IPS-NIHi11 (cell line): ENCODE measurements around the gene KRTAP10-1.
A peak's percentile ranks its signal among the peaks of the same experiment; 100 is the strongest.
"Not testable (repeated sequence)": the region's sequence is repeated elsewhere in the genome, so short reads cannot be mapped to it uniquely, and the experiment has no call there.

Experiments
- DNase-seq: peaks from one replicate; pipeline ENCODE4 v3.0.0; 2012; ENCODE audit warnings: mixed read lengths, low spot score

Gene KRTAP10-1

GRCh38 chr21:44539991-44540666, at the start of gene KRTAP10-1:
Gene KRTAP10-1 (minus strand): TSS chr21:44540195. CDS start chr21:44540150, 45 bp downstream.
- no peak for DNase-seq

GRCh38 chr21:44589094-44589493, 49.1 kb upstream of the KRTAP10-1 start:
- DNase-seq = no peak

GRCh38 chr21:44585892-44586291, 45.9 kb upstream of the KRTAP10-1 start:
- DNase-seq = no peak

GRCh38 chr21:44583800-44584147, 43.8 kb upstream of the KRTAP10-1 start:
- no peak for DNase-seq

- DNase-seq = no peak
Measured at GRCh38 chr21:44583089-44583799, 43.2 kb upstream of the KRTAP10-1 start.

GRCh38 chr21:44582055-44582454, 42.1 kb upstream of the KRTAP10-1 start:
- no peak for DNase-seq

- no peak for DNase-seq
Measured at GRCh38 chr21:44581158-44581557, 41.2 kb upstream of the KRTAP10-1 start.

- not testable (repeated sequence) for DNase-seq
Measured at GRCh38 chr21:44580231-44580821, 40.3 kb upstream of the KRTAP10-1 start, which contains the start of gene KRTAP10-5. Gene KRTAP10-5 (minus strand): TSS chr21:44580604. CDS start chr21:44580578, 26 bp downstream.

GRCh38 chr21:44579833-44580144, 39.8 kb upstream of the KRTAP10-1 start:
- no peak for DNase-seq

GRCh38 chr21:44579056-44579832, 39.2 kb upstream of the KRTAP10-1 start:
- no peak for DNase-seq

GRCh38 chr21:44578371-44579055, 38.5 kb upstream of the KRTAP10-1 start:
- DNase-seq = no peak

GRCh38 chr21:44576025-44576420, 36.0 kb upstream of the KRTAP10-1 start:
- no peak for DNase-seq

- no peak for DNase-seq
Measured at GRCh38 chr21:44575307-44576024, 35.5 kb upstream of the KRTAP10-1 start.

- DNase-seq = peak; percentile 76
Measured at GRCh38 chr21:44574457-44575306, 34.7 kb upstream of the KRTAP10-1 start.

- not testable (repeated sequence) for DNase-seq
Measured at GRCh38 chr21:44573630-44574456, 33.8 kb upstream of the KRTAP10-1 start, which contains the start of gene KRTAP10-4. Gene KRTAP10-4 (plus strand): TSS chr21:44573729. CDS start chr21:44573759, 30 bp downstream.

GRCh38 chr21:44572959-44573583, 33.1 kb upstream of the KRTAP10-1 start:
- DNase-seq = no peak

- no peak for DNase-seq
Measured at GRCh38 chr21:44571844-44572782, 32.1 kb upstream of the KRTAP10-1 start.

- DNase-seq = no peak
Measured at GRCh38 chr21:44571296-44571695, 31.3 kb upstream of the KRTAP10-1 start.
